Dedifferentiated amniotic fluid mesenchymal stem cell (primary cell): ENCODE results near the gene ARHGAP35.
"Not testable (repeated sequence)": the region's sequence is repeated elsewhere in the genome, so short reads cannot be mapped to it uniquely, and the experiment has no call there.

Experiments used
- DNase-seq: peaks from one replicate; pipeline ENCODE4 v3.0.0-alpha.2; 2016; ENCODE audit errors: extremely low spot score

ARHGAP35 gene

GRCh38 chr19:46868025-46868802 is 7.4 kb downstream of the ARHGAP35 start:
- DNase-seq = no peak

GRCh38 chr19:46871173-46871572 is 10.4 kb downstream of the ARHGAP35 start:
- DNase-seq = not testable (repeated sequence)

GRCh38 chr19:46872967-46873366 is 12.2 kb downstream of the ARHGAP35 start:
- no peak for DNase-seq

- DNase-seq = no peak
These were observed 14.4 kb downstream of the ARHGAP35 start for GRCh38 chr19:46875234-46875633.

- DNase-seq = no peak
These were observed 14.9 kb downstream of the ARHGAP35 start for GRCh38 chr19:46875657-46876056.

- no peak for DNase-seq
These were observed 18.0 kb downstream of the ARHGAP35 start for GRCh38 chr19:46878613-46879375.

GRCh38 chr19:46880431-46880830 is 19.6 kb downstream of the ARHGAP35 start:
- no peak for DNase-seq

- DNase-seq = no peak
These were observed 20.3 kb downstream of the ARHGAP35 start for GRCh38 chr19:46881092-46881491.

GRCh38 chr19:46882034-46882433 is 21.2 kb downstream of the ARHGAP35 start:
- no peak for DNase-seq

GRCh38 chr19:46882751-46883150 is 22.0 kb downstream of the ARHGAP35 start:
- not testable (repeated sequence) for DNase-seq

- DNase-seq = no peak
These were observed 24.6 kb downstream of the ARHGAP35 start for GRCh38 chr19:46885411-46885810.

- DNase-seq = no peak
These were observed 25.9 kb downstream of the ARHGAP35 start for GRCh38 chr19:46886546-46887239.

GRCh38 chr19:46887240-46887782 is 26.5 kb downstream of the ARHGAP35 start:
- DNase-seq = no peak

- DNase-seq = peak; percentile 89
These were observed 29.8 kb downstream of the ARHGAP35 start for GRCh38 chr19:46890423-46891170.

- no peak for DNase-seq
These were observed 31.7 kb downstream of the ARHGAP35 start for GRCh38 chr19:46892252-46893179.

- DNase-seq = no peak
These were observed 35.4 kb downstream of the ARHGAP35 start for GRCh38 chr19:46896076-46896794.

GRCh38 chr19:46898731-46899130 is 37.9 kb downstream of the ARHGAP35 start:
- DNase-seq = no peak

- no peak for DNase-seq
These were observed 39.5 kb downstream of the ARHGAP35 start for GRCh38 chr19:46900341-46900740.

GRCh38 chr19:46901701-46902401 is 41.1 kb downstream of the ARHGAP35 start:
- DNase-seq = no peak
